Lung (tissue), 12 donors: ENCODE measurements around the gene ISM2. TPM values are rescaled to one million over a fixed set of nuclear protein-coding genes. Genes with fewer than 3 reads are reported as not detected.

Experiments used
- ATAC-seq: fragments of 200-7000 bp; cut with Tn5 transposase; one replicate; pipeline ENCODE4 v1.9.1; 2020; ENCODE audit warnings: moderate number of reproducible peaks; ENCODE audit not compliant: insufficient read depth, low FRiP score
- DNase-seq, 3 donors: peaks; one replicate each; pipeline ENCODE4 v3.0.0-alpha.2; 2013 to 2017
- H3K27ac ChIP-seq, 2 donors: one replicate each; pipeline ENCODE4 v1.5.1; 2013; ENCODE audit warnings: mild to moderate bottlenecking in 2 of 2, moderate library complexity in 2 of 2, control low read depth in 1 of 2, inconsistent platforms in 1 of 2, low read depth in 1 of 2, low read length in 1 of 2
- H3K27me3 ChIP-seq, 3 donors: one replicate each; pipeline ENCODE4 v1.5.1; 2013; ENCODE audit warnings: low read length in 2 of 3; ENCODE audit not compliant: control insufficient read depth in 3 of 3, insufficient read depth in 3 of 3
- H3K36me3 ChIP-seq, 4 donors: one replicate each; pipeline ENCODE4 v1.5.1; 2013; ENCODE audit warnings: low read length in 4 of 4, mild to moderate bottlenecking in 1 of 4, moderate library complexity in 1 of 4; ENCODE audit not compliant: control insufficient read depth in 4 of 4, insufficient read depth in 4 of 4
- H3K4me1 ChIP-seq, 5 donors: one replicate each; pipeline ENCODE4 v1.5.1; 2013; ENCODE audit warnings: low read length in 5 of 5, mild to moderate bottlenecking in 2 of 5, moderate library complexity in 1 of 5; ENCODE audit not compliant: control insufficient read depth in 5 of 5, insufficient read depth in 5 of 5
- H3K4me3 ChIP-seq: one replicate; pipeline ENCODE4 v1.5.1; 2013; ENCODE audit warnings: mild to moderate bottlenecking, control low read depth, moderate library complexity
- H3K9ac ChIP-seq, 2 donors: one replicate each; pipeline ENCODE4 v1.5.1; 2013; ENCODE audit warnings: low read length in 2 of 2, control low read depth in 1 of 2; ENCODE audit not compliant: insufficient read depth in 1 of 2
- H3K9me3 ChIP-seq, 4 donors: one replicate each; pipeline ENCODE4 v1.5.1; 2013; ENCODE audit warnings: low read length in 3 of 4, mild to moderate bottlenecking in 1 of 4, moderate library complexity in 1 of 4; ENCODE audit not compliant: control insufficient read depth in 4 of 4, insufficient read depth in 3 of 4
- CTCF ChIP-seq: IDR thresholded peaks from 2 replicates; pipeline ENCODE4 v1.5.1; 2012; ENCODE audit warnings: mild to moderate bottlenecking; ENCODE audit errors: control extremely low read depth, extremely low read depth
- WGBS, 2 donors: extraction: QIAGEN DNeasy Blood & Tissue Kit; methylation state at CpG; one replicate each; pipeline ENCODE4 v1.1.7; 2013; 5-methylcytosine and 5-hydroxymethylcytosine counted together
- polyA plus RNA-seq, 2 donors: library from polyadenylated mRNA; stranded (reverse); fragments of 200-250 nt; gene quantifications; one replicate each; pipeline ENCODE4 v1.2.1, GENCODE V29; 2013
- total RNA-seq, 2 donors: library from RNA; depleted of rRNA in 1 of 2; stranded (reverse); fragments of >200 nt in 1 of 2; gene quantifications; one replicate each; pipeline ENCODE4 v1.2.1, GENCODE V29; 2014 to 2021
- donor health status: control.
- donor health status: control.
- donor health status: Bipolar disorder and iron deficiency.
- donor health status: healthy.
- donor health status: DM: yes; HTN: yes; CAD: no.

ISM2 gene
- total and polyA plus RNA-seq, 4 donors: 0.02 TPM; not detected in 3

GRCh38 chr14:77502109-77502782 lies 3.6 kb upstream of the ISM2 start:
- no peak for TF ChIP-seq CTCF
- Histone ChIP-seq H3K9me3 (peaks cover 0 to 2% (median 0%) of the 10 kb centered on the region in 4 donors), H3K27me3 (peaks cover 0 to 30% (median 23%) of the 10 kb centered on the region in 3 donors), H3K9ac (no peak overlapping the region), H3K27ac (no peak overlapping the region), H3K4me3 (no peak overlapping the region), H3K4me1 (peaks cover 0 to 12% (median 0%) of the 10 kb centered on the region in 5 donors), H3K36me3 (peaks cover 0 to 2% (median 0%) of the 10 kb centered on the region in 4 donors)
- WGBS, 2 donors: 78 to 85% methylated on average over 11 of the region's 11 CpGs
- DNase-seq (no peak), ATAC-seq (no peak)

DNA sequence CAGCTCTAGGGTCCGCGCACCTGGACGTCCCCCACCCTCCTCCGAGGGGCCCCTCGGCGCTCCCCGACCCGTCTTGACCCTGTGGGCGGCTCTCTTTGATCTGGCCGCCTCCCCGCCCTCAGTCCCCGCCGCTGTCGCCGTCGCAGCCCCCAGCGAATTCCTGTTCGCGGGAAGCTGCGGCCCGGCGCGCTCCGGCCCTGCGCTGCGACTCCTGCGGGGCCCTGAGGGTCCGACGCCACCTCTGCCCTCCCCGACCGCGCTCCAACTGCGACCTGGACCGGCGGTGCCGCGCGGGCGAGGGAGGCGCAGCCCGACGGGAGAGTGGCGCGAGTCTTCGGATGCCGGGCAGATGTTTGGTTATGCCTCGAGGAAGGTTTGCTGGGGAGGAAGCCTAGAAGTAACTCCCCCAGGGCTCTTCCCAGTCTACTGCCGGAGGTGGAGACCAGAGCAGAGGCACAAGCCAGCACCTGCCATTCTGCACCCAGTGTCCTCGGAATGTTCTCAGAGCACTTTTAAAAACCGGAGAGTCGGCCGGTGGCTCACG lies 440 bp upstream of the ISM2 start:
- no peak overlapping the region for H3K9ac ChIP-seq
- H3K9me3 ChIP-seq: peaks cover 0 to 2% (median 0%) of the 10 kb centered on the region in 4 donors
- H3K27me3 ChIP-seq: peaks cover 0 to 33% (median 24%) of the 10 kb centered on the region in 3 donors
- peaks cover 0 to 12% (median 0%) of the 10 kb centered on the region in 5 donors for H3K4me1 ChIP-seq
- H3K36me3 ChIP-seq: no peaks in the 10 kb centered on the region
- no peak for TF ChIP-seq CTCF
- no peak for DNase-seq
- peak; percentile 6 for ATAC-seq
- peak overlapping the region; percentile 49 for H3K4me3 ChIP-seq
- no peak overlapping the region for H3K27ac ChIP-seq
- 3 to 4% methylated on average over 29 to 53 of the region's 53 CpGs for WGBS, 2 donors

- WGBS, 2 donors: 71 to 82% methylated on average over 7 of the region's 7 CpGs
- Histone ChIP-seq H3K27me3 (peaks cover 0 to 27% (median 21%) of the 10 kb centered on the region in 3 donors), H3K27ac (no peak overlapping the region), H3K9ac (no peak overlapping the region), H3K9me3 (no peaks in the 10 kb centered on the region), H3K36me3 (no peaks in the 10 kb centered on the region), H3K4me1 (peaks cover 0 to 12% (median 0%) of the 10 kb centered on the region in 5 donors), H3K4me3 (no peak overlapping the region)
- DNase-seq (no peak), ATAC-seq (no peak)
- TF ChIP-seq CTCF: no peak
Observed at GRCh38 chr14:77495334-77495733, 3.3 kb downstream of the ISM2 start.
